NCI-H1694 treated with DMSO at 0.1 percent for 48 hours (cell line): Measurements from ENCODE around the gene PPIF.

Experiments used
- DNase-seq: peaks from one replicate; lab custom pipeline; 2025; lab: John Stamatoyannopoulos, UW

Gene PPIF

GRCh38 chr10:79313911-79314439, 33.3 kb upstream of the PPIF start:
- peak; percentile 31 for DNase-seq

- no peak for DNase-seq
Measured at GRCh38 chr10:79314761-79315601, 32.3 kb upstream of the PPIF start.

- no peak for DNase-seq
Measured at GRCh38 chr10:79315602-79315920, 31.7 kb upstream of the PPIF start.

- DNase-seq: no peak
Measured at GRCh38 chr10:79316671-79317431, 30.4 kb upstream of the PPIF start.

GRCh38 chr10:79318369-79318768, 28.9 kb upstream of the PPIF start:
- DNase-seq: no peak

GRCh38 chr10:79319115-79319771, 28.0 kb upstream of the PPIF start:
- no peak for DNase-seq

- no peak for DNase-seq
Measured at GRCh38 chr10:79320316-79320715, 27.0 kb upstream of the PPIF start.

GRCh38 chr10:79320820-79321493, 26.3 kb upstream of the PPIF start:
- no peak for DNase-seq

GRCh38 chr10:79321494-79321882, 25.8 kb upstream of the PPIF start:
- DNase-seq: no peak

- DNase-seq: no peak
Measured at GRCh38 chr10:79321951-79322350, 25.3 kb upstream of the PPIF start.

- no peak for DNase-seq
Measured at GRCh38 chr10:79322616-79323543, 24.4 kb upstream of the PPIF start.

- DNase-seq: no peak
Measured at GRCh38 chr10:79323602-79324001, 23.7 kb upstream of the PPIF start.

GRCh38 chr10:79324032-79324695, 23.1 kb upstream of the PPIF start:
- no peak for DNase-seq

GRCh38 chr10:79326361-79327089, 20.7 kb upstream of the PPIF start:
- no peak for DNase-seq

GRCh38 chr10:79327090-79327457, 20.2 kb upstream of the PPIF start:
- no peak for DNase-seq

- no peak for DNase-seq
Measured at GRCh38 chr10:79328147-79328701, 19.0 kb upstream of the PPIF start.

GRCh38 chr10:79328737-79329504, 18.3 kb upstream of the PPIF start:
- DNase-seq: no peak

GRCh38 chr10:79329529-79329928, 17.7 kb upstream of the PPIF start:
- no peak for DNase-seq

- DNase-seq: no peak
Measured at GRCh38 chr10:79331226-79331625, 16.0 kb upstream of the PPIF start.
